Measurements from ENCODE around the gene APLP2.
A peak's percentile ranks its signal among the peaks of the same experiment; 100 is the strongest.

Gene APLP2

GRCh38 chr11:130125638-130126037, 55.9 kb downstream of the APLP2 start:
- H4K20me1 ChIP-seq: peaks cover 0 to 85% (median 6%) of the 10 kb centered on the region in 11 experiments; a peak in 9 of 22 replicates
- peaks cover 22 to 79% (median 59%) of the 10 kb centered on the region in 10 experiments for H3K4me1 ChIP-seq
- H3K27ac ChIP-seq: peak overlapping the region in 3 of 11 experiments; percentile 82 to 86 (median 84); a peak in 6 of 22 replicates
- peak overlapping the region in 5 of 11 experiments; percentile 12 to 89 (median 85); a peak in 9 of 22 replicates for H3K4me2 ChIP-seq
- H3K9me3 ChIP-seq (replicated peaks in 1 of 11): peaks cover 0 to 18% (median 0%) of the 10 kb centered on the region in 11 experiments; a peak in 6 of 22 replicates
- H3K36me3 ChIP-seq: peaks cover 81 to 98% (median 92%) of the 10 kb centered on the region in 11 experiments
- H3K27me3 ChIP-seq: no peaks in the 10 kb centered on the region
- no peak for TF ChIP-seq Cebpa-rat (IDR thresholded peaks at IDR 0.05)
- no peak overlapping the region for H3K4me3 ChIP-seq
- no peak overlapping the region; a peak in 1 of 22 replicates for H3K9ac ChIP-seq

GRCh38 chr11:130126516-130126915, 56.8 kb downstream of the APLP2 start:
- Histone ChIP-seq H3K4me1 (peaks cover 13 to 79% (median 51%) of the 10 kb centered on the region in 10 experiments), H3K9ac (peak overlapping the region in 1 of 11 experiments; percentile 4; a peak in 2 of 22 replicates), H3K4me2 (peak overlapping the region in 5 of 11 experiments; percentile 12 to 89 (median 85); a peak in 9 of 22 replicates), H3K36me3 (peaks cover 85 to 100% (median 97%) of the 10 kb centered on the region in 11 experiments), H3K9me3 (replicated peaks in 1 of 11) (peaks cover 0 to 18% (median 0%) of the 10 kb centered on the region in 11 experiments; a peak in 6 of 22 replicates), H4K20me1 (peaks cover 0 to 85% (median 11%) of the 10 kb centered on the region in 11 experiments; a peak in 11 of 22 replicates), H3K27ac (peak overlapping the region in 2 of 11 experiments; percentile 84 to 86; a peak in 2 of 22 replicates), H3K27me3 (no peaks in the 10 kb centered on the region), H3K4me3 (no peak overlapping the region)
- TF ChIP-seq Cebpa-rat (IDR thresholded peaks at IDR 0.05): no peak

GRCh38 chr11:130127509-130127908, 57.8 kb downstream of the APLP2 start:
- Histone ChIP-seq H3K4me1 (peaks cover 8 to 76% (median 47%) of the 10 kb centered on the region in 10 experiments), H4K20me1 (peaks cover 0 to 85% (median 17%) of the 10 kb centered on the region in 11 experiments; a peak in 11 of 22 replicates), H3K27me3 (no peaks in the 10 kb centered on the region), H3K9me3 (replicated peaks in 1 of 11) (peaks cover 0 to 15% (median 0%) of the 10 kb centered on the region in 11 experiments; a peak in 6 of 22 replicates), H3K4me3 (no peak overlapping the region), H3K4me2 (peak overlapping the region in 1 of 11 experiments; percentile 18; a peak in 1 of 22 replicates), H3K36me3 (peaks cover 87 to 98% (median 96%) of the 10 kb centered on the region in 11 experiments), H3K27ac (peak overlapping the region in 2 of 11 experiments; percentile 13; a peak in 4 of 22 replicates), H3K9ac (peak overlapping the region in 2 of 11 experiments; percentile 4 to 7; a peak in 1 of 22 replicates)
- TF ChIP-seq Cebpa-rat (IDR thresholded peaks at IDR 0.05): no peak

GRCh38 chr11:130128626-130129025, 58.9 kb downstream of the APLP2 start:
- Histone ChIP-seq H3K4me3 (no peak overlapping the region), H3K36me3 (peaks cover 85 to 98% (median 96%) of the 10 kb centered on the region in 11 experiments), H3K9ac (no peak overlapping the region), H3K27ac (peak overlapping the region in 2 of 11 experiments; percentile 1 to 11; a peak in 2 of 22 replicates), H3K9me3 (replicated peaks in 1 of 11) (peaks cover 0 to 4% (median 0%) of the 10 kb centered on the region in 11 experiments; a peak in 3 of 22 replicates), H3K4me1 (peaks cover 4 to 75% (median 40%) of the 10 kb centered on the region in 10 experiments; a peak in 17 of 20 replicates), H4K20me1 (peaks cover 0 to 91% (median 21%) of the 10 kb centered on the region in 11 experiments; a peak in 11 of 22 replicates), H3K4me2 (no peak overlapping the region), H3K27me3 (no peaks in the 10 kb centered on the region)
- TF ChIP-seq Cebpa-rat (IDR thresholded peaks at IDR 0.05): no peak

GRCh38 chr11:130129922-130130321, 60.2 kb downstream of the APLP2 start:
- no peak overlapping the region for H3K4me2 ChIP-seq
- H3K9ac ChIP-seq: peak overlapping the region in 1 of 11 experiments; percentile 5; a peak in 1 of 22 replicates
- H3K27me3 ChIP-seq: no peaks in the 10 kb centered on the region
- H3K4me3 ChIP-seq: no peak overlapping the region
- H3K9me3 ChIP-seq (replicated peaks in 1 of 11): no peaks in the 10 kb centered on the region
- H4K20me1 ChIP-seq: peaks cover 0 to 93% (median 18%) of the 10 kb centered on the region in 11 experiments; a peak in 13 of 22 replicates
- H3K36me3 ChIP-seq: peaks cover 82 to 99% (median 97%) of the 10 kb centered on the region in 11 experiments
- peaks cover 4 to 65% (median 28%) of the 10 kb centered on the region in 10 experiments; a peak in 15 of 20 replicates for H3K4me1 ChIP-seq
- no peak overlapping the region for H3K27ac ChIP-seq
- TF ChIP-seq Cebpa-rat (IDR thresholded peaks at IDR 0.05): no peak

- Histone ChIP-seq H3K9ac (peak overlapping the region in 3 of 11 experiments; percentile 2 to 28 (median 13); a peak in 4 of 22 replicates), H3K9me3 (replicated peaks in 1 of 11) (no peaks in the 10 kb centered on the region), H3K36me3 (peaks cover 79 to 99% (median 97%) of the 10 kb centered on the region in 11 experiments), H3K4me1 (peaks cover 17 to 42% (median 25%) of the 10 kb centered on the region in 10 experiments), H4K20me1 (peaks cover 4 to 93% (median 25%) of the 10 kb centered on the region in 11 experiments; a peak in 14 of 22 replicates), H3K27ac (peak overlapping the region in 2 of 11 experiments; percentile 17 to 39; a peak in 4 of 22 replicates), H3K4me2 (peak overlapping the region in 5 of 11 experiments; percentile 2 to 36 (median 20); a peak in 4 of 22 replicates), H3K4me3 (no peak overlapping the region), H3K27me3 (no peaks in the 10 kb centered on the region)
- no peak for TF ChIP-seq Cebpa-rat (IDR thresholded peaks at IDR 0.05)
Measured at GRCh38 chr11:130131961-130132850, 62.5 kb downstream of the APLP2 start.

GRCh38 chr11:130133716-130134115, 64.0 kb downstream of the APLP2 start:
- no peaks in the 10 kb centered on the region for H3K27me3 ChIP-seq
- H3K9me3 ChIP-seq (replicated peaks in 1 of 11): no peaks in the 10 kb centered on the region
- peaks cover 78 to 99% (median 97%) of the 10 kb centered on the region in 11 experiments for H3K36me3 ChIP-seq
- no peak for TF ChIP-seq Cebpa-rat (IDR thresholded peaks at IDR 0.05)
- H3K4me2 ChIP-seq: peak overlapping the region in 1 of 11 experiments; percentile 10; a peak in 1 of 22 replicates
- no peak overlapping the region; a peak in 1 of 22 replicates for H3K9ac ChIP-seq
- H3K4me3 ChIP-seq: no peak overlapping the region
- peaks cover 4 to 99% (median 26%) of the 10 kb centered on the region in 11 experiments; a peak in 15 of 22 replicates for H4K20me1 ChIP-seq
- H3K4me1 ChIP-seq: peaks cover 17 to 32% (median 22%) of the 10 kb centered on the region in 10 experiments; a peak in 19 of 20 replicates
- no peak overlapping the region for H3K27ac ChIP-seq

- H3K27me3 ChIP-seq: no peaks in the 10 kb centered on the region
- peak overlapping the region in 7 of 11 experiments; percentile 14 to 49 (median 30); a peak in 11 of 22 replicates for H3K4me2 ChIP-seq
- H4K20me1 ChIP-seq: peaks cover 0 to 99% (median 39%) of the 10 kb centered on the region in 11 experiments; a peak in 15 of 22 replicates
- no peak overlapping the region for H3K4me3 ChIP-seq
- no peak overlapping the region for H3K27ac ChIP-seq
- H3K36me3 ChIP-seq: peaks cover 68 to 99% (median 97%) of the 10 kb centered on the region in 11 experiments
- H3K4me1 ChIP-seq: peaks cover 17 to 32% (median 20%) of the 10 kb centered on the region in 10 experiments
- no peaks in the 10 kb centered on the region for H3K9me3 ChIP-seq (replicated peaks in 1 of 11)
- TF ChIP-seq Cebpa-rat (IDR thresholded peaks at IDR 0.05): no peak
- H3K9ac ChIP-seq: no peak overlapping the region
Measured at GRCh38 chr11:130136107-130136506, 66.4 kb downstream of the APLP2 start.

Data from BLaER1 treated with 17β-estradiol and CSF1 and Interleukin-3, amounts not matched to agents 10 nM and 100 nM (cell line).